Endothelial cell of umbilical vein (primary cell): ENCODE results near the gene TENT5C. TPM values are rescaled to one million over a fixed set of nuclear protein-coding genes. Genes with fewer than 3 reads are reported as not detected.

Source experiments
- BruUV-seq: library from RNA; stranded (reverse); fragments of 400-500 nt; replicated peaks from 2 replicates; lab custom pipeline; 2021; lab: Mats Ljungman, UMichigan
- CTCF ChIA-PET: fragments of 300-600, 350-600 bp; sonication (Branson Sonifier 250); formaldehyde crosslinking; loops from one replicate; lab custom pipeline; 2021; ENCODE audit warnings: antibody characterized with exemption, inconsistent platforms; lab: Charles Lee
- POLR2A ChIA-PET: fragments of 300-600, 350-600 bp; sonication (Branson Sonifier 250); formaldehyde crosslinking; loops from one replicate; lab custom pipeline; 2021; ENCODE audit warnings: antibody characterized with exemption, inconsistent platforms; lab: Charles Lee
- DNase-seq: peaks from one replicate; pipeline ENCODE4 v3.0.0-alpha.2; 2011; ENCODE audit warnings: low read depth, low spot score
- FAIRE-seq: peaks from 2 replicates; lab custom pipeline; 2011; peaks lifted over from hg19 to GRCh38; lab: Jason Lieb, UNC
- H2AFZ ChIP-seq: 2 replicates; pipeline ENCODE4 v1.6.0; 2012; ENCODE audit warnings: low read depth, low read length, control low read depth, inconsistent platforms
- H3K27ac ChIP-seq: 2 replicates; pipeline ENCODE4 v1.5.1; 2011; ENCODE audit warnings: low read depth, mild to moderate bottlenecking, control low read depth, low read length, moderate library complexity; ENCODE audit not compliant: insufficient read depth
- H3K27me3 ChIP-seq, 2 experiments: 2 replicates each; pipeline versions ENCODE4 v1.6.0 to v1.6.1; 2011; ENCODE audit warnings: low read length in 2 of 2, mixed read lengths in 1 of 2; ENCODE audit not compliant: control insufficient read depth in 2 of 2, insufficient read depth in 2 of 2
- H3K36me3 ChIP-seq, 2 experiments: 2 replicates in 1 of 2; 3 replicates in 1 of 2; pipeline ENCODE4 v1.5.1; 2011; ENCODE audit warnings: low read length in 2 of 2, mild to moderate bottlenecking in 1 of 2, moderate library complexity in 1 of 2; ENCODE audit not compliant: control insufficient read depth in 2 of 2, insufficient read depth in 2 of 2; ENCODE audit errors: extremely low read depth in 1 of 2
- H3K4me1 ChIP-seq: 3 replicates; pipeline ENCODE4 v1.5.1; 2011; ENCODE audit warnings: mild to moderate bottlenecking, low read length; ENCODE audit not compliant: control insufficient read depth, insufficient read depth; ENCODE audit errors: extremely low read depth
- H3K4me2 ChIP-seq: 2 replicates; pipeline ENCODE4 v1.6.1; 2011; ENCODE audit warnings: low read length, control low read depth, mixed read lengths; ENCODE audit not compliant: insufficient read depth
- H3K4me3 ChIP-seq, 3 experiments: fragments of 200-600 bp in 1 of 3; sonication (generic), shearing (Covaris generic) in 1 of 3; replicated peaks in 1 of 3; 2 replicates each; pipeline ENCODE4 v1.5.1; 2011 to 2016; ENCODE audit warnings: control low read depth in 3 of 3, low read length in 3 of 3, mild to moderate bottlenecking in 2 of 3, inconsistent platforms in 1 of 3, low read depth in 1 of 3, moderate library complexity in 1 of 3; ENCODE audit not compliant: insufficient read depth in 1 of 3
- H3K79me2 ChIP-seq: 2 replicates; pipeline ENCODE4 v1.6.0; 2012; ENCODE audit warnings: low read length, inconsistent platforms; ENCODE audit not compliant: control insufficient read depth, insufficient read depth
- H3K9ac ChIP-seq: replicated peaks from 2 replicates; pipeline ENCODE3; 2011; ENCODE audit warnings: low read length, control low read depth; ENCODE audit not compliant: insufficient read depth; ENCODE audit errors: extremely low read depth
- H3K9me1 ChIP-seq: replicated peaks from 3 replicates; pipeline ENCODE4 v1.6.0; 2011; ENCODE audit warnings: mild to moderate bottlenecking, low read length; ENCODE audit not compliant: control insufficient read depth, insufficient read depth; ENCODE audit errors: extremely low read depth
- H3K9me3 ChIP-seq: replicated peaks from 2 replicates; pipeline ENCODE4 v1.5.1; 2012; ENCODE audit warnings: low read length, inconsistent platforms; ENCODE audit not compliant: control insufficient read depth, insufficient read depth
- H4K20me1 ChIP-seq: replicated peaks from 2 replicates; pipeline ENCODE3; 2011; ENCODE audit warnings: mild to moderate bottlenecking, low read length; ENCODE audit not compliant: control insufficient read depth, insufficient read depth; ENCODE audit errors: extremely low read depth
- CTCF ChIP-seq, 2 donors: IDR thresholded peaks; 1 replicate in 1 of 2; 2 replicates in 1 of 2; pipeline ENCODE4 v1.5.1; 2011; ENCODE audit warnings: low read length in 2 of 2, mild to moderate bottlenecking in 2 of 2, moderate library complexity in 2 of 2, control low read depth in 1 of 2, inconsistent platforms in 1 of 2, low read depth in 1 of 2; ENCODE audit not compliant: insufficient read depth in 1 of 2; ENCODE audit errors: extremely low read depth in 1 of 2
- EZH2 ChIP-seq: IDR thresholded peaks from 2 replicates; pipeline ENCODE4 v1.6.1; 2012; ENCODE audit warnings: borderline replicate concordance, low read depth, mild to moderate bottlenecking, moderate library complexity, low read length, inconsistent platforms; ENCODE audit not compliant: severe bottlenecking
- FOS ChIP-seq: IDR thresholded peaks from 2 replicates; pipeline ENCODE4 v1.6.1; 2011; ENCODE audit warnings: mild to moderate bottlenecking, low read length, moderate library complexity, borderline replicate concordance; ENCODE audit not compliant: insufficient read depth
- GATA2 ChIP-seq: IDR thresholded peaks from 2 replicates; pipeline ENCODE4 v1.7.0; 2011; ENCODE audit warnings: low read depth, mild to moderate bottlenecking, moderate library complexity, mixed read lengths, low read length; ENCODE audit not compliant: insufficient read length, insufficient read depth
- JUN ChIP-seq: IDR thresholded peaks from 2 replicates; pipeline ENCODE4 v1.6.1; 2011; ENCODE audit warnings: borderline replicate concordance, low read depth; ENCODE audit not compliant: insufficient read length, insufficient read depth
- MAX ChIP-seq: IDR thresholded peaks from 2 replicates; pipeline ENCODE4 v1.6.1; 2011; ENCODE audit not compliant: insufficient read depth, insufficient read length
- MYC ChIP-seq: IDR thresholded peaks from one replicate; pipeline ENCODE4 v1.6.1; 2011; ENCODE audit warnings: mild to moderate bottlenecking, low read depth, low read length
- POLR2A ChIP-seq: IDR thresholded peaks from 2 replicates; pipeline ENCODE4 v1.6.1; 2012; ENCODE audit warnings: low read depth, mild to moderate bottlenecking, control low read depth, low read length
- POLR2AphosphoS5 ChIP-seq: IDR thresholded peaks from 2 replicates; pipeline ENCODE4 v1.6.1; 2012; ENCODE audit warnings: low read depth, mild to moderate bottlenecking, control low read depth, low read length, moderate library complexity; ENCODE audit not compliant: insufficient read depth
- dilution Hi-C: fragments of 300-500 bp; cut with MboI; formaldehyde crosslinking; loops from one replicate; pipeline ENCODE4 v1.15.0; 2019; ENCODE audit warnings: low sequenced_read_pairs; ENCODE audit not compliant: extremely low pct_ligation_motif_present
- intact Hi-C: fragments of 100-400 bp; cut with micrococcal nuclease; formaldehyde crosslinking; loops from one replicate; pipeline ENCODE4 v1.10.0; 2022
- polyA plus RNA-seq, 4 experiments: library from polyadenylated mRNA; depleted of rRNA in 3 of 4; stranded (reverse) in 3 of 4; unstranded in 1 of 4; fragments of >200 nt; gene quantifications; 2 replicates each; pipeline versions ENCODE4 v1.2.1 to v1.2.3, GENCODE V29; 2011 to 2012; ENCODE audit warnings: missing spikeins in 1 of 4
- total RNA-seq: library from RNA; stranded (reverse); gene quantifications from 2 replicates; pipeline ENCODE4 v1.2.3, GENCODE V29; 2021

The TENT5C gene
- total and polyA plus RNA-seq, 2 donors (not counting 3 experiments of a cell fraction or from before 2014, with no cell fraction given), result 0.06 to 0.22 TPM

GRCh38 chr1:117630423-117630998 lies 24.7 kb downstream of the TENT5C start:
- BruUV-seq, result no TSS peak
- CTCF ChIA-PET, result interaction anchor here (1.2 to 1.4 kb wide), 2 partner anchors 123 to 125 kb away, joined by 3 read pairs; no protein-coding TSS in a partner anchor
- POLR2A ChIA-PET, result no interaction called here

More at GRCh38 chr1:117630423-117630998, 24.7 kb downstream of the TENT5C start:
- no peaks in the 10 kb centered on the region for H3K36me3 ChIP-seq
- FAIRE-seq, result no peak
- H3K27me3 ChIP-seq, result peaks cover 4% of the 10 kb centered on the region in 2 experiments
- no peaks in the 10 kb centered on the region for H3K79me2 ChIP-seq
- dilution Hi-C loops (no loop called here), intact Hi-C loops (no loop called here)
- no peak overlapping the region for H3K27ac ChIP-seq
- H3K9me3 ChIP-seq, result no peaks in the 10 kb centered on the region
- H4K20me1 ChIP-seq, result no peaks in the 10 kb centered on the region
- DNase-seq, result no peak
- H3K9me1 ChIP-seq, result no peaks in the 10 kb centered on the region
- no peaks in the 10 kb centered on the region for H3K4me1 ChIP-seq
- TF ChIP-seq JUN, result no peak
- no peak for TF ChIP-seq POLR2A
- no peak for TF ChIP-seq FOS
- TF ChIP-seq EZH2, result no peak
- TF ChIP-seq GATA2, result no peak
- TF ChIP-seq MAX, result no peak
- TF ChIP-seq CTCF (IDR thresholded peaks at IDR 0.05; ENCODE audit: extremely low read depth in 1 of 2, insufficient read depth in 1 of 2, low read depth in 1 of 2, low read length in 2 of 2), result no peak
- no peak for TF ChIP-seq MYC
- no peak for TF ChIP-seq POLR2AphosphoS5
- no peak overlapping the region for H2AFZ ChIP-seq
- no peak overlapping the region for H3K4me3 ChIP-seq
- no peak overlapping the region for H3K4me2 ChIP-seq
- no peak overlapping the region for H3K9ac ChIP-seq
